ENCODE data around the gene BTAF1.
A peak's percentile ranks its signal among the peaks of the same experiment; 100 is the strongest.
"Not testable (repeated sequence)": the region's sequence is repeated elsewhere in the genome, so short reads cannot be mapped to it uniquely, and the experiment has no call there.

BTAF1 gene

GRCh38 chr10:91923371-91924211, at the start of gene BTAF1:
BTAF1 (plus strand) TSS chr10:91923770; CDS start chr10:91924077, 307 bp downstream.
- peak; percentile 57 for DNase-seq

DNA sequence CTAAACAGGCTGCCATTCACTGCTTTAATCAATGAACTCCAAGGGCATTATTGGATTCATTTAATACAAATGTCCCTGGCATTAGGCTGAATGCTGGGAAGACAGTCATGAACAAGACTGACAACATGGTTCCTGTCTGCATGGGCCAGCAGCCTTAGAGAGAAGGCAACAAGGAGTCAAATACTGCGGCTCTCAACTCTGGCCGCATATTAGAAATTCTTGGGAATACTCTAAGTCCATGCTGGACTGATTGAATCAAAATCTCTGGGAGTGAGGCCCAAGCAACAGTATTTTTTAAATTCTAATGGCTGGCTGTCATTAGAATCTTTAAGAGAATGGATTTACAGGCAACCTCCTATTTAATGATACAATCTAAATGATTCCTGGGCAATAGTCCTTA, 48.4 kb upstream of the BTAF1 start:
- DNase-seq: no peak

GRCh38 chr10:91875779-91876178, 47.8 kb upstream of the BTAF1 start:
- DNase-seq: no peak

- no peak for DNase-seq
These were observed 43.9 kb upstream of the BTAF1 start for GRCh38 chr10:91879515-91880170.

DNA sequence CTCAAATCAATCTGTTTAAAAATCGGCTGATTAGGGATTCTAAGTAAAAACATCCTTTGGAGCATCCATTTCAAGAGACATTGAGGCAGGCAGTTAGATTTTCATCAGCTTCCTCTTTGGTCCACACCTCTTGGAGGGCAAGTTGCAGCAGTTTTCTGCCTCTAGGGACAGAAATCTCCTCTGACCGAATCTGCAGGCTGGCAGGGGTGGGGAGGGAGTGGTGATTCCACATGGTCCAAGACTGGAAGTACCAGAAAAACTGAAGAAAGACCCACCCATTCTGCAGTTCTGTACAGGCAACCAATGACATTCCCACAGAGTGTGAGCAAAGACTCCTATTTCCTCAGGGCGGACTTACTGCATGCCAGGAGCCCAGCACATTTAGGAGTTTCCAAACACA, 43.3 kb upstream of the BTAF1 start:
- no peak for DNase-seq

GRCh38 chr10:91883549-91884444, 39.8 kb upstream of the BTAF1 start:
- no peak for DNase-seq

- DNase-seq: no peak
These were observed 39.0 kb upstream of the BTAF1 start for GRCh38 chr10:91884536-91884935.

DNA sequence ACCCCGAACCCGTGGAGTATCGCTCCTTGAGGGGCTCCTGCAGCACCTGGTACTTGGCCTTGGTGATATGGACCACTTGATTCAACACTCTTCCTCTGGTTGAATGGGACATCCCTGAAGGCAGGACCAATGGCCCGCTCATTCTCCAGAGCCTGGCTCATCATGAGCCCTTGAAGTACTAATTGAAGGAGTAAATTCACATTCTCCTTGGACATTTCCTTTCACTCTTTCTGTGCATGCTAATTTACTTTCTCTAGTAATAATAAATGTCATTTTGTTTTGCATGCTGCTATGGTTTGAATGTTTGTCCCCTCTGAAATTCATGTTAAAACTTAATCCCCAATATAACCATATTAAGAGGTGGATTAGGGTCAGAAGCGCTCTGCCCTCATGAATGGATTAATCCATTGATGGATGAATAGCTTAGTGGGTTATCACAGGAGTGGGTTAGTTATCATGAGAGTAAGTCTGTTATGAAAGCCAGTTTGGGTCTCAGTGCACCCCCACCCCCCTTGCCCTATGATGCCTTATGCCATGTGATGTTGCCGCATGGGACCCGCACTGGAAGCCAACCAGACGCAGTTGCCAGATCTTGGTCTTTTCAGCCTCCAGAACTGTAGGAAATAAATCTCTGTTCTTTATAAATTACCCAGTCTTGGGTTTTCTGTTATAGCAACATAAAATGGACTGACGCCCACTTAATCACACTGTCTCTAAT, 38.0 kb upstream of the BTAF1 start:
- no peak for DNase-seq

DNA sequence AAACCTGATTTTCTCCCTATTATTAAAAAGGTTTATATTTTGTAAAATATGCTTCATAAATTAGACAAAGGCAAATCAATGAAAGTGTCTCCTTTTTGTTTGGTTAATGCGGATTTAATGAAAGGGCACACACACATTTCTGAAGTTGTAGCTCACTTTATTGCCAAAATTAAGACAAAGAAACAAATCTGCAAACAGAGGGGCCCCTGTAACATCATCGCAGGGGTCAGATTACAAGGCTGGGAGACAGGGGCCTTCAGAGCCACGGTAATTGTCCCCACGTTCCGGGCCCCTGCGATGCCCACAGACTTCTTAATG, 36.7 kb upstream of the BTAF1 start:
- no peak for DNase-seq

DNA sequence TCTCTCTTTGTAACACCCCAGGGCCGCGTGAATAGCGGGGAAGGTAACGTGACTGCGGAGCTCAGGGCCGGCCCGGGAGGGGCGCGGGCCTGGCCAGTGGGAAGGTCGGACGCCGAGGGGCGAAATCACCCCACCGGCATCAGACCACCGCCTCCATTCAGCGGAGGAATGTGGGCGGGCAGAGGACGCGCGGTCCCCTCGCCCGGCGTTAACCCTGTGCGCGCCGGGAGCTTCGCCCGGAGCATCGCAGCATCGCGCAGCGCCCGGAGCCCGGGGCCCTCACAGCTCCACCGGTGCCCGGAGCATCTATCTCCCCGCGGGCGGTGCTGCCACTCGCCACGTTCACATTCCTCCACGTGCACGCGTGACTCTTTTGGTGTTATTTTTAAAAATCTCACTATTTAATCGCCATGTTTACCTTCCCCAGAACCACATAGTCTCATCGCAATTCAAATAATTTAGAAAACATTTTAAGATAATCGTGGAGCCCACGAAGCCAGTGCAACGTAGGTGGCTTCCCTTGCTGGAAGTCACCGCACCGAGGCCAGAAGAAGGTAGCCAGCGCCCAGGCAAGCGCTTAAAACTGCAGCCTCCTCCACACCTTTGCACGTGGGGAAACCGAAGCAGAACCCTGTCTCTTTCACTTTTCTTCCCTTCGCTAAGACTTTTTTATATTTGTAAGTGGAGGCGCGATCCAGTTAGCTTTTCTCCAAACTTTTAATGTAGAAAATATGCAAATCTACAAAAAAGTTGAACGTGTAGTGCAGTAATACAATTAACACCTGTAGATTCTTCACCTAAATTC, 36.1 kb upstream of the BTAF1 start:
- DNase-seq: no peak

GRCh38 chr10:91891125-91892001, 32.2 kb upstream of the BTAF1 start:
- no peak for DNase-seq

- no peak for DNase-seq
These were observed 30.5 kb upstream of the BTAF1 start for GRCh38 chr10:91893051-91893450.

GRCh38 chr10:91894261-91894685, 29.3 kb upstream of the BTAF1 start:
- not testable (repeated sequence) for DNase-seq

DNA sequence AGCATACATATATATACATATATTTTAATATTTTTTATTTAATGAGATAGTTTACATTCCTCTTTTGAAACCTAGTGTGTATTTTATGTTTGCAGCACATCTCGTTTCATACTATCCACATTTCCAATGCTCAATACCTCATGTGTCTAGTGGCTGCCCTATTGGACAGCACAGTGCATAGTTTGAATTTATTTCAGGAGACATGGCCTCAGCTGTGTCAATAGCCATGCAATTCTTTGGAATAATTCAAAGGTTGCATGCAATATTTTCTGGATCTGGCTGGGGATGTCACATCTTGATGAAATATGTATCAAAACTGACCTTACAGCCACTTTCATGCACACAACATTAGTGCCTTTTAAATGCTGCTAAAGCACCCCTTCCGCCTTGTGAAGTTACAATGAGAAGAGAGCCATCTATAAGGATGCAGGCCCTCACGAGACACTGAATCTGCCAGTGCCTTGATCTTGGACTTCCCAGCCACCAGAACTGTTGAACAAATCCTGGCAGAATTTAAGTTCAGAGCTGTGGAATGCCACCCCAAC, 27.3 kb upstream of the BTAF1 start:
- DNase-seq: no peak

DNA sequence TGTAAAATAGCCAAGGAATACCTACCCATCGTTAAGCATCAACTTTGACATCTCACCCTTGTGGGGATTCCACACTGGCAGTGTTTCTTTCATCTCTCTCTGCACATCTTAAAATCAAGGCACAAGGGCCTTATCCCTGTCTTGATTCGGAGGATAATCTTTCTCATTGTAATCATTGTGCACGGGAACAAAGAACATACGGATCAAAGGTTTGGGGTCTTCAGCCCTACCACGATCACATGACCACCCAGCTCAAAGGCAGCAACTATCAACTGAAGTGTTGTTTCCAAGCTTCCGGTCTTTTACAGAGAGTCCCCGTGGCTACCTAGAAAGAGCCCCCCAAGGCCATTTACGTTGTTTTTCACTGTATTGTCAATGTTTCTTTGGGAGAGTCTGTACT, 26.1 kb upstream of the BTAF1 start:
- no peak for DNase-seq

DNA sequence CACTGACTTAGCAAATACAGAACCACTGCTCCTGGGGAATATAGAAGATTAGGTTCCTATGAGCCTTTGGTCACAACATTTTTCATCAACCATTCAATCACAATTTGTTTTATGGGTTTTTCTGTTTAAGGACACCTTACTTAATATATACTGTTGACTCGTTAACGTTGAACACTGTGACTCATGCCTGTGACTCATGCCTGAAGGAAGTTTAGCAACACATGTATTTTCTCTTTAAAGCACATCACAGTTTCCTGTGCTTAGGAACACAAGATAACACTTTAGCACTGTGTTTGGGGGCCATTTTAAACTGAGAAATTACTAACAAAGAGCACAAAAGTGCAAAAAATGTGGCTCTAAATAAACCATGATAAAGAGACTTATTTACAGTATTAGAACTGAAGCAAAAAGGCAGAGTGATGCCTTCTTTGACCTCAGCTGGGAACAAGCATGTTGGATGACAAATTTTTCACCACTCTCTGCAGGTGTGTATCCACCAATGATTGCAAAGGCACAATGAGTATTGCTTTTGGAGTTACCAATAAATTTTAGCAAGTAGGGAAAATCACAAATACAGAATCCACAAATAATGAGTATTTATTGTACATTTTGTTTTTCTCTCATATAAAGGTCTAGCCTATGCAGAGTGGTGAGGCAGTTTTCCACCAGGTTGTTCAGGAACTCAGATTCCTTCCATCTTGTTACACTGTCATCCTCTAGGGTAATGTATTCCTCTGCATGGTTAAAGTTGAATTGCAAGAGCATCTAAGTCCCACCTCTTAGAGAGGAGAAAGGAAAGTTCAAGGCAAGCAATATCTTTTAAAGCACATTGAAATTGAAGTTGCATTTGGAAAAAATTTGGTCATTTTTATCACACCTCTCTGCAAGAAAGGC, 21.5 kb upstream of the BTAF1 start:
- DNase-seq: no peak

- no peak for DNase-seq
These were observed 16.5 kb upstream of the BTAF1 start for GRCh38 chr10:91907033-91907594.

GRCh38 chr10:91907914-91908336, 15.6 kb upstream of the BTAF1 start:
- DNase-seq: no peak

All from NCI-H2107 (cell line).